GM21423 (cell line): Measurements from ENCODE around the gene FLYWCH1.

Source experiments
- ATAC-seq: cut with Tn5 transposase; IDR thresholded peaks from one replicate; pipeline ENCODE4 v1.9.1; 2021; ENCODE audit warnings: mild to moderate bottlenecking, moderate library complexity; ENCODE audit not compliant: unreplicated experiment

The FLYWCH1 gene

GRCh38 chr16:2911638-2912329 lies at the start of gene FLYWCH1:
Gene FLYWCH1, plus strand, starts transcription at chr16:2911931. Its CDS starts 17,755 bp downstream, at chr16:2929686.
- peak; percentile 95 for ATAC-seq

DNA sequence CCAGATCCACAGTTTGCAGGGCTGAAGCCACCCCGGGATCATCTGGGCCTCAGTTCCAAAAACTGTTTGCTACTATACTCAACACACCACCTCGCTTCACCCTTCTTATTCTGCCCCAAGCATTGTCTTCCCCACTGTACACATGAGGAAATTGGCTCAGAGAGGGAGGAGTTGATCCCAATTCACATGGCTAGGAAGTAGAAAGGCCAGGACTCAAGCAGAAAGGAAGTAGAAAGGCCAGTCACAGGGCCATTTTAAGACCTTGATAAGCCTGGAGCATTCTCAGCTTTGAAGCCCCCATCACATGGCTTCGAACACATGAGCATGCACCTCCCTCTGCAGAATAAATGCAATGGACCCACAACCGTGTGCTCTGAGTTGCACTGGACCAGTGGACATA lies 46.1 kb upstream of the FLYWCH1 start:
- no peak for ATAC-seq

GRCh38 chr16:2866431-2866830 lies 45.3 kb upstream of the FLYWCH1 start:
- ATAC-seq = no peak

DNA sequence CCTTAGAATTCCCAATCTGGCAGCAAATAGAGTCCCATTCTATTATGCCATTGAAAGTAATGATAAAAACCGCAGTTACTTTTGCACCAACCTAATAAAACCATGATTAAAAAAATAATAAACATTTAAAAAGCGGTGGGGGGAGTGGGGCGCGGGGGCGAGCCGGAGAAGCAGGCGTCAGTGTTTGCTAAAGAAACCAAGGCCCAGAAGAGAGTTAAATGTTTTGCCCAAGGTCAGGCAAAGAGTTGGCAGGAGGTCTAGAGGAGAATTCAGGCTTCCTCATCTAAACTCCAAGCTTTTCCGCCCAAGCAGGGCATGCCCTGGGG lies 44.1 kb upstream of the FLYWCH1 start:
- no peak for ATAC-seq

GRCh38 chr16:2867987-2868789 lies 43.5 kb upstream of the FLYWCH1 start:
- peak; percentile 91 for ATAC-seq

DNA sequence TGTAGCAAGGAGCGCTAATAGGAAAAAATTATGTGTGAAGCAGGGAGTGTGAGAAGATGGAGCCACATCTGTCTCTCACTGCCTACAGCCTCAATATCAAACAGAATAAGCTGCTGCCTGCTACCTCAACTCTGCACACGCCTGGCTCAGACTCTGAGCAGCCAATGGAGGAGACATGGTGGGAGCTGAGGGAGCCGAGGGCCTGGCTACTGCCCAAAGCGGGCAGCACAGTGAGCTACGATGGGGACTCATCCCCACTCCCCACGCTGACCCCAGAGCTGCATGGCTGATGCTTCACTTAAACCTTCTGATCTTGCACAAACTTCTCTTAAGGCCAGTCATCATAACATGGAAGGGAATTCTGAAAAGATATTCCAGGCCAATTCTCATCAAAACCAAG lies 39.8 kb upstream of the FLYWCH1 start:
- ATAC-seq = no peak

DNA sequence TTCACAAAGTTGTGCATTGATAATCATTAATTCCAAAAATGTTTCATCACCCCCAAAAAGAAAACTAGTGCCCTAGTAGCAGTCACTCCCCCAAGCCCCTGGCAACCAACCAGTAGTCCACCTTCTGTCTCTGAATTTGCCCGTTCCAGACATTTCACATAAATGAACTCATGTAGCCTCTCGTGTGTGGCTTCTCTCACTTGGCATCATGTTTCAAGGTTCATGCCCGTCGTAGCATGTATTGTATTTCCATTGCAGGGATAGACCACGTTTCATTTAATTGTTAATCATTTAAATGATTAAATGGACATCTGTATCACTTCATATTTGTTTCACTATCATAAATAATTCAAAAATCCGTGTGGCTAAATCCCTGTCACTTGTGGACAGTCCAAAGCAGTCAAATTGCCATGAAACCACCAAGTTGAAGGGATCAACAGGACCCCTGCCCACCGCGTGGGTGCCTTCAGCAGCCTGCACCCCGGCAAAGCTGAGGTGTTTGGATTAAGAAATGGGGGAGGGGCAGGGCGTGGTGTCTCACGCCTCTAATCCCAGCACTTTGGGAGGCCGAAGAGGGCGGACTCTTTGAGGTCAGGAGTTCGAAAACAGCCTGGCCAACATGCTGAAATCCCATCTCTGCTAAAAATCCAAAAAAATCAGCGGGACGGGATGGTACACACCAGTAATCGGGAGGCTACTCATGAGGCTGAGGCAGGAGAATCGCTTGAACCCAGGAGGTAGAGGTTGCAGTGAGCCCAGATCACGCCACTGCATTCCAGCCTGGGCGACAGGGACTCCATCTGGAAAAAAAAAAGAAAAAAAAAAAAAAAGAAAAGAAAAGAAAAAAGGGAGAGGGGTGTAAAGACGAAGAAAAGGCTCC lies 37.5 kb upstream of the FLYWCH1 start:
- ATAC-seq = no peak

DNA sequence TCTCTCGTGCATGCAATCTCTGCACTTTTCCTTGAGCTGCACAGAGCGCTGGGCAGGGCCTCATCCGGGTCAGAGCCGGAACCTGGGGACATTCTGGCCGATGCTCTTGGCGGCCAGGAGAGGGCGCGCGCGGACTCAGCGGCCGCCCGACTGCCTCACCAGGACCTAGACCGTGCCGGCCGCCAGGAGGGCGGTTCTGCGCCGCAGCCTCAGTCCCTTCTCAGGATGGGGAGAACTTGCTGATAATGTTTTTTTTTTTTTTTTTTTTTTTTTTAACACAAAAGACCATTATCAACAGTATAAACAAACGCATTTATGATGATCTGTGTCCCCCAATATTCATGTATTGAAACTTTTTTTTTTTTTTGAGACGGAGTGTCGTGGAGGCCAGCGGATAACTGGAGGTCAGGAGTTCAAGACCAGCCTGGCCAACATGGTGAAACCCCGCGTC lies 36.8 kb upstream of the FLYWCH1 start:
- ATAC-seq = peak; percentile 60

GRCh38 chr16:2879854-2880508 lies 31.8 kb upstream of the FLYWCH1 start:
- ATAC-seq = no peak

GRCh38 chr16:2881783-2882649 lies 29.7 kb upstream of the FLYWCH1 start:
- ATAC-seq = no peak

GRCh38 chr16:2882650-2883457 lies 28.9 kb upstream of the FLYWCH1 start, which contains the start of gene FLYWCH2:
Gene FLYWCH2, plus strand, starts transcription at chr16:2883215. Its CDS starts 13,235 bp downstream, at chr16:2896450.
- ATAC-seq = peak; percentile 86

DNA sequence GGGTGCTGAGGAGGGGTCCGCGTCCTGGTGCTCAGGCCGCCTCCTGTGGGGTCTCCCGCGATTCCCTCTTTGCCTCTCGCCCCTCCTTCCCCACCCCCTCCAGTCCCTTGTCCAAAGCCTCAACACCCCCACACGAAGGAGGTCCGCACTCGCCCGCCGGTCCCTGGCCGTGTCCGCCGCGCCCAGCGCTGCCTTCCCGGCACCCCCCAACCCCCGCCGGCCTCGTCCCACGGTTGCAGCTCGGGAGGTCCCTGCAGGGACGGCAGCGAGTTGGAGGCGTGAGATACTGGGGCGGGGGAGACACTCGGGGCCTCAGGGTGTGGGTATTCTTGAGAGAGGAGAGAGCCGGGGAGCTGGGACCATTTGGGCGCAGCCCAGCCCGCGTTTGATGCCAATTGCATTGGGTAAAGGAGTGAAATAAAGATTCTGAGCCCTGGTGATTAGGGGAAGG lies 28.2 kb upstream of the FLYWCH1 start:
- no peak for ATAC-seq

DNA sequence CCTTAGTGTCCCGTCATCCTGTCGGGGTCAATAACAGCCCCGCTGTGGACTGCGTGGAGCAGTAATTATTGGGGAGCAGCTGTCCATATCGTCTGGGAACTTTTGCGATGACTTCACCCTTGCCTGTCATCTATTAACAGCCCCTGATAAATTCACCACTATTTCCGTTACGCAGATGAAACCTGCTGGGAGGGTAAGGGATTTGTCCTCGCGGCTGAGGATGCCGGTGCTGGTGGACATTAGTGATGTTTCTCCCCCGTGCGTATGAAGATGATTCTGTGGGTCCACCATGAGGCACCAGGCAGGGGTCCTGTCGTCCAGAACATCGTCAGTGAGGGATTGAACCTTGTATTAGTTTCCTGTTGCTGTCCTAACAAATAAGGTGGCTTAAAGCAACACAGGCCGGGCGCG lies 27.7 kb upstream of the FLYWCH1 start:
- no peak for ATAC-seq

- ATAC-seq = no peak
Measured at GRCh38 chr16:2894231-2894630, 17.5 kb upstream of the FLYWCH1 start.

DNA sequence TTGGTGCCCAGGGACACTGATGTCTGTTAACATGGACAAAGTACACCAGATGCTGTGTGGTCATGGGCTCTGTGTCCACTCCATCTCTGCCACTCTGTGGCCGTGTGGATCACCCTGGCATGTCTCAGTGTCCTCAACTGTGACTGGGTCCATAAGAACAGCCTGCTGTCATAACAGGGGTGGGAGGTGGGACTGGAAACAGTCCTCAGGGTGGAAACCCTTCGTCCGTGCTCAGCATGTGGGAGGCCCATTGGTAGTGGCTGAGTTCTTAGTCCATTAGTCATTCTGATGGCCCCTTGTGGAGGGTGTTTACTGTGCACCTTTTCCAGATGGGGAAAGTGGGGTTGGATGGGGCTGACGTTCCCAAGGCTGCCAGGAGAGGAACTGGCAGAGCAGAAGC lies 15.9 kb upstream of the FLYWCH1 start:
- no peak for ATAC-seq

- no peak for ATAC-seq
Measured at GRCh38 chr16:2896480-2897010, 15.2 kb upstream of the FLYWCH1 start.

DNA sequence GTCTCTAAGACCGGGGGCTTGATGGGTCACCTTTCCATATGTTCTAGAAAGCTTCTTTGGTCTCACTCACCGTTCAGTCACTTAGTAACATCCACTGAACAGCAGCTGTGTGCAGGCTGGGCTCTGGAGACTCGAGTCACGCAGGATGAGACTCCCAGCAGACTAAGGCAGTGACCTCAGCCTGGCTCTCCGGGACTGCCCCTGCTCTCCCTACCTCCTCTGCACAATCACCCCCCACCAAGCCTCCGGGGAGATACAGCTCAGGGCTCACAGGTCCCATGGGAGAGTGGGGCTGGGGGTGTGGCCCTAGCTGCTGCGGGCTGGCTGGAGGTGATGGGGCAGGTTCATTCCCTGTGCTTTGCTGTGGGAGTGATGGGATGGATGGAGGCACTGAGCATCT lies 14.6 kb upstream of the FLYWCH1 start:
- ATAC-seq = peak; percentile 64

- no peak for ATAC-seq
Measured at GRCh38 chr16:2898831-2899563, 12.7 kb upstream of the FLYWCH1 start.
